Effector memory CD8-positive, alpha-beta T cell (primary cell): Measurements from ENCODE around the gene TEX44.
"Not testable (repeated sequence)": the region's sequence is repeated elsewhere in the genome, so short reads cannot be mapped to it uniquely, and the experiment has no call there.

ENCODE experiments used
- ATAC-seq: fragments of 150-1000 bp; cut with Tn5 transposase; replicated peaks from 2 replicates; pipeline ENCODE4 v1.10.0; 2021; ENCODE audit warnings: mild to moderate bottlenecking, moderate library complexity
- DNase-seq, 3 experiments: peaks; one replicate each; pipeline ENCODE4 v3.0.0; 2021
- H3K27ac Mint-ChIP-seq, 2 donors: one replicate each; pipeline ENCODE4 v1.8.0; 2022; ENCODE audit warnings: mild to moderate bottlenecking in 2 of 2, mixed read lengths in 2 of 2, moderate library complexity in 2 of 2
- H3K27me3 Mint-ChIP-seq, 2 donors: one replicate each; pipeline ENCODE4 v1.8.0; 2022; ENCODE audit warnings: mixed read lengths in 2 of 2
- H3K36me3 Mint-ChIP-seq: one replicate; pipeline ENCODE4 v1.8.0; 2022; ENCODE audit warnings: mild to moderate bottlenecking, moderate library complexity, mixed read lengths; ENCODE audit not compliant: insufficient read depth
- H3K4me1 Mint-ChIP-seq, 2 donors: one replicate each; pipeline ENCODE4 v1.8.0; 2022; ENCODE audit warnings: low read depth in 2 of 2, mixed read lengths in 2 of 2
- H3K4me3 Mint-ChIP-seq, 2 donors: one replicate each; pipeline ENCODE4 v1.8.0; 2022; ENCODE audit warnings: mild to moderate bottlenecking in 2 of 2, mixed read lengths in 2 of 2, moderate library complexity in 2 of 2
- H3K9me3 Mint-ChIP-seq, 2 donors: one replicate each; pipeline ENCODE4 v1.8.0; 2022; ENCODE audit warnings: mixed read lengths in 2 of 2
- total RNA-seq, 9 experiments: gene quantifications; one replicate each; lab custom pipeline; 2026; lab: John Stamatoyannopoulos, UW

TEX44 gene
- total RNA-seq, result 0 reads per million in 9 experiments

- no peaks in the 10 kb centered on the region for H3K4me1 Mint-ChIP-seq
- H3K27ac Mint-ChIP-seq, result no peak within 1 kb of the TSS
- no peak within 1 kb of the TSS for H3K4me3 Mint-ChIP-seq
- H3K27me3 Mint-ChIP-seq, result peaks cover 0 to 13% of the 10 kb centered on the region in 2 donors
- peaks cover 5% of the 10 kb centered on the region for H3K36me3 Mint-ChIP-seq
- H3K9me3 Mint-ChIP-seq, result no peaks in the 10 kb centered on the region
- ATAC-seq, result no peak
- DNase-seq, result no peak
Measured at GRCh38 chr2:231592636-231593145, at the start of gene TEX44. TSS of gene TEX44 (plus strand) at chr2:231592864. CDS start at chr2:231592952, 88 bp downstream.

- H3K36me3 Mint-ChIP-seq, result peaks cover 8% of the 10 kb centered on the region
- H3K27me3 Mint-ChIP-seq, result no peaks in the 10 kb centered on the region
- peaks cover 45 to 66% of the 10 kb centered on the region in 2 donors for H3K4me1 Mint-ChIP-seq
- H3K27ac Mint-ChIP-seq, result peak overlapping the region; percentile 93 to 96
- H3K9me3 Mint-ChIP-seq, result peaks cover 0 to 4% of the 10 kb centered on the region in 2 donors
- peak overlapping the region; percentile 84 to 88 for H3K4me3 Mint-ChIP-seq
- peak; percentile 29 to 35 (median 32) for DNase-seq
- peak; percentile 87 for ATAC-seq
Measured at GRCh38 chr2:231545105-231545902, 47.4 kb upstream of the TEX44 start.

- peak overlapping the region; percentile 84 to 88 for H3K4me3 Mint-ChIP-seq
Measured at GRCh38 chr2:231546014-231546715, 46.5 kb upstream of the TEX44 start.

GRCh38 chr2:231547315-231548110 is 45.2 kb upstream of the TEX44 start:
- Mint-ChIP-seq H3K27me3 (no peaks in the 10 kb centered on the region), H3K4me1 (peaks cover 39 to 50% of the 10 kb centered on the region in 2 donors), H3K9me3 (peaks cover 1 to 2% of the 10 kb centered on the region in 2 donors), H3K4me3 (peak overlapping the region; percentile 52 to 84), H3K36me3 (peaks cover 4% of the 10 kb centered on the region), H3K27ac (peak overlapping the region in 1 of 2 donors; percentile 62)
- ATAC-seq (no peak), DNase-seq (no peak)

More at GRCh38 chr2:231546014-231546715, 46.5 kb upstream of the TEX44 start:
- ATAC-seq (no peak), DNase-seq (no peak)
- Mint-ChIP-seq H3K27me3 (no peaks in the 10 kb centered on the region), H3K27ac (peak overlapping the region; percentile 93 to 96), H3K36me3 (peaks cover 8% of the 10 kb centered on the region), H3K9me3 (peaks cover 0 to 4% of the 10 kb centered on the region in 2 donors), H3K4me1 (peaks cover 45 to 64% of the 10 kb centered on the region in 2 donors)

GRCh38 chr2:231548752-231549151 is 43.9 kb upstream of the TEX44 start:
- Mint-ChIP-seq H3K27me3 (no peaks in the 10 kb centered on the region), H3K9me3 (peaks cover 6 to 14% of the 10 kb centered on the region in 2 donors), H3K4me1 (peaks cover 42 to 53% of the 10 kb centered on the region in 2 donors), H3K27ac (peak overlapping the region; percentile 9 to 88), H3K36me3 (peaks cover 4% of the 10 kb centered on the region), H3K4me3 (peak overlapping the region; percentile 1 to 9)
- no peak for ATAC-seq
- no peak for DNase-seq

- Mint-ChIP-seq H3K36me3 (peaks cover 4% of the 10 kb centered on the region), H3K27ac (peak overlapping the region; percentile 71 to 88), H3K9me3 (peaks cover 6 to 14% of the 10 kb centered on the region in 2 donors)
Measured at GRCh38 chr2:231549446-231550239, 43.0 kb upstream of the TEX44 start.

GRCh38 chr2:231552752-231553151 is 39.9 kb upstream of the TEX44 start:
- Mint-ChIP-seq H3K4me3 (no peak overlapping the region), H3K36me3 (no peaks in the 10 kb centered on the region), H3K27me3 (no peaks in the 10 kb centered on the region), H3K9me3 (peaks cover 6 to 14% of the 10 kb centered on the region in 2 donors), H3K27ac (no peak overlapping the region), H3K4me1 (peaks cover 48 to 58% of the 10 kb centered on the region in 2 donors)
- DNase-seq (no peak), ATAC-seq (no peak)

More at GRCh38 chr2:231549446-231550239, 43.0 kb upstream of the TEX44 start:
- ATAC-seq (no peak), DNase-seq (no peak)
- Mint-ChIP-seq H3K27me3 (no peaks in the 10 kb centered on the region), H3K4me3 (peak overlapping the region; percentile 23 to 34), H3K4me1 (peaks cover 48 to 61% of the 10 kb centered on the region in 2 donors)

GRCh38 chr2:231554327-231554726 is 38.3 kb upstream of the TEX44 start:
- Mint-ChIP-seq H3K9me3 (peaks cover 6 to 14% of the 10 kb centered on the region in 2 donors), H3K27me3 (no peaks in the 10 kb centered on the region), H3K4me3 (peak overlapping the region; percentile 74 to 79), H3K4me1 (peaks cover 41 to 45% of the 10 kb centered on the region in 2 donors), H3K27ac (peak overlapping the region; percentile 95 to 97), H3K36me3 (peaks cover 3% of the 10 kb centered on the region)
- ATAC-seq, result peak; percentile 66
- DNase-seq, result no peak

- DNase-seq, result no peak
- peak; percentile 20 for ATAC-seq
- H3K4me1 Mint-ChIP-seq, result peaks cover 36 to 40% of the 10 kb centered on the region in 2 donors
- H3K27ac Mint-ChIP-seq, result peak overlapping the region; percentile 95 to 97
- H3K36me3 Mint-ChIP-seq, result peaks cover 3% of the 10 kb centered on the region
- peak overlapping the region; percentile 74 to 79 for H3K4me3 Mint-ChIP-seq
- H3K9me3 Mint-ChIP-seq, result peaks cover 6 to 14% of the 10 kb centered on the region in 2 donors
- no peaks in the 10 kb centered on the region for H3K27me3 Mint-ChIP-seq
Measured at GRCh38 chr2:231554748-231555545, 37.7 kb upstream of the TEX44 start.

- H3K36me3 Mint-ChIP-seq, H3K27me3 Mint-ChIP-seq, DNase-seq, ATAC-seq: not testable (repeated sequence)
- Mint-ChIP-seq H3K27ac (peak overlapping the region; percentile 84 to 95), H3K4me3 (peak overlapping the region in 1 of 2 donors; percentile 79), H3K4me1 (peaks cover 34 to 38% of the 10 kb centered on the region in 2 donors), H3K9me3 (peaks cover 6 to 14% of the 10 kb centered on the region in 2 donors)
Measured at GRCh38 chr2:231556496-231556895, 36.2 kb upstream of the TEX44 start.

- no peak for ATAC-seq
Measured at GRCh38 chr2:231556981-231557380, 35.7 kb upstream of the TEX44 start.

More at GRCh38 chr2:231556981-231557380, 35.7 kb upstream of the TEX44 start:
- peak overlapping the region; percentile 84 to 95 for H3K27ac Mint-ChIP-seq
- H3K27me3 Mint-ChIP-seq, result no peaks in the 10 kb centered on the region
- peaks cover 3% of the 10 kb centered on the region for H3K36me3 Mint-ChIP-seq
- peaks cover 34 to 38% of the 10 kb centered on the region in 2 donors for H3K4me1 Mint-ChIP-seq
- H3K4me3 Mint-ChIP-seq, result peak overlapping the region in 1 of 2 donors; percentile 79
- no peak for DNase-seq
- peaks cover 6 to 14% of the 10 kb centered on the region in 2 donors for H3K9me3 Mint-ChIP-seq
